ENCODE measurements around the gene MARCHF3. TPM values are rescaled to one million over a fixed set of nuclear protein-coding genes. Genes with fewer than 3 reads are reported as not detected.
A peak's percentile ranks its signal among the peaks of the same experiment; 100 is the strongest.

The MARCHF3 gene
- total RNA-seq, 5 donors from 2014 or later (not counting 1 experiment from before 2014, with no cell fraction given) = 5.6 to 9.9 (median 7.6) TPM

- no peaks in the 10 kb centered on the region for H3K4me1 ChIP-seq (ENCODE audit: control insufficient read depth in 1 of 2, extremely low read depth in 1 of 2, insufficient read depth in 2 of 2, low read length in 2 of 2)
- CTCF ChIA-PET = no interaction called here
- H3K27me3 Mint-ChIP-seq = no peaks in the 10 kb centered on the region
- no peak overlapping the region for H3K4me3 ChIP-seq (ENCODE audit: control insufficient read depth in 1 of 2, extremely low read depth in 1 of 2, low read length in 1 of 2)
- no peaks in the 10 kb centered on the region for H3K36me3 Mint-ChIP-seq
- DNase-seq (no peak), ATAC-seq (replicated peaks in 1 of 4) (no peak)
- H3K27ac Mint-ChIP-seq = no peak overlapping the region
- H3K27ac ChIP-seq (ENCODE audit: low read length) = no peak overlapping the region
- H3K36me3 ChIP-seq (ENCODE audit: control insufficient read depth in 2 of 2, extremely low read depth in 1 of 2, insufficient read depth in 1 of 2, low read length in 1 of 2) = no peaks in the 10 kb centered on the region
- H3K4me1 Mint-ChIP-seq = peaks cover under 1 to 3% (median under 1%) of the 10 kb centered on the region in 3 donors
- no peak overlapping the region for H3K4me3 Mint-ChIP-seq
- no CpG with 5 or more reads among the region's 4 CpGs for WGBS (ENCODE audit: insufficient coverage)
- no peaks in the 10 kb centered on the region for H3K9me3 Mint-ChIP-seq
- H3K9me3 ChIP-seq = no peaks in the 10 kb centered on the region
- H3K27me3 ChIP-seq (replicated peaks in 1 of 2; ENCODE audit: control insufficient read depth in 2 of 2, extremely low read depth in 1 of 2, insufficient read depth in 2 of 2, low read length in 1 of 2) = no peaks in the 10 kb centered on the region
- POLR2A ChIA-PET = no interaction called here
Observed at GRCh38 chr5:126863402-126863801, 167.0 kb downstream of the MARCHF3 start.

DNA sequence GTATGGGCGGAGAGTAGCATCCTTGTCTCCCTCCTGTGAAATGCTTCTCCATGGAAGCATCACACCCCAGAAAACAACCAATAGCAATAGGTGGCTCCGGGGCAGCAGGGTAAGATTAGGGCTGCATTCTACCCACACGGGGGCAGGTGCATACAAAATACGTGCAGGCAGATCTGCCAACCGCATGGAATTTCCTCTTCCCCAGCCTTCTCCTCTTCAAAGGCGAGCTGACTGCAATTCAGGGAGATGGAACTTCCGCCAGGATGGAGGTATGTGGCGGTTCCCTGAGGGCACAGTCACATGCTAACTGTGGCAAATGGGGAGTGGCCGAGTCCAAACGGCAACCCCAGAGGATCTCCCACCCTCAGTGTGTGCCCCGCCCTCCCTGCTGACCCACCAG lies 171.9 kb downstream of the MARCHF3 start:
- H3K27me3 ChIP-seq (replicated peaks in 1 of 2; ENCODE audit: control insufficient read depth in 2 of 2, extremely low read depth in 1 of 2, insufficient read depth in 2 of 2, low read length in 1 of 2) = no peaks in the 10 kb centered on the region
- peaks cover 0 to 4% of the 10 kb centered on the region in 2 donors for H3K36me3 ChIP-seq (ENCODE audit: control insufficient read depth in 2 of 2, extremely low read depth in 1 of 2, insufficient read depth in 1 of 2, low read length in 1 of 2)
- no peak overlapping the region for H3K4me3 ChIP-seq (ENCODE audit: control insufficient read depth in 1 of 2, extremely low read depth in 1 of 2, low read length in 1 of 2)
- DNase-seq (no peak), ATAC-seq (replicated peaks in 1 of 4) (no peak)
- WGBS (ENCODE audit: insufficient coverage) = 100% methylated on average over 4 of the region's 11 CpGs
- CTCF ChIA-PET = no interaction called here
- H3K27me3 Mint-ChIP-seq = no peaks in the 10 kb centered on the region
- no peak overlapping the region for H3K27ac ChIP-seq (ENCODE audit: low read length)
- H3K4me1 ChIP-seq (ENCODE audit: control insufficient read depth in 1 of 2, extremely low read depth in 1 of 2, insufficient read depth in 2 of 2, low read length in 2 of 2) = peaks cover 5 to 13% of the 10 kb centered on the region in 2 experiments
- H3K4me3 Mint-ChIP-seq = no peak overlapping the region
- H3K36me3 Mint-ChIP-seq = peaks cover 6% of the 10 kb centered on the region
- H3K4me1 Mint-ChIP-seq = peaks cover 17 to 18% (median 17%) of the 10 kb centered on the region in 3 donors
- POLR2A ChIA-PET = no interaction called here
- no peak overlapping the region for H3K27ac Mint-ChIP-seq
- H3K9me3 Mint-ChIP-seq = no peaks in the 10 kb centered on the region
- H3K9me3 ChIP-seq = no peaks in the 10 kb centered on the region

GRCh38 chr5:126857472-126858410 lies 172.6 kb downstream of the MARCHF3 start:
- no peak overlapping the region for H3K4me3 Mint-ChIP-seq
- Histone ChIP-seq H3K27ac (ENCODE audit: low read length) (no peak overlapping the region), H3K4me3 (ENCODE audit: control insufficient read depth in 1 of 2, extremely low read depth in 1 of 2, low read length in 1 of 2) (no peak overlapping the region), H3K4me1 (ENCODE audit: control insufficient read depth in 1 of 2, extremely low read depth in 1 of 2, insufficient read depth in 2 of 2, low read length in 2 of 2) (peaks cover 10 to 19% of the 10 kb centered on the region in 2 experiments), H3K36me3 (ENCODE audit: control insufficient read depth in 2 of 2, extremely low read depth in 1 of 2, insufficient read depth in 1 of 2, low read length in 1 of 2) (peaks cover 0 to 4% of the 10 kb centered on the region in 2 donors), H3K9me3 (no peaks in the 10 kb centered on the region), H3K27me3 (replicated peaks in 1 of 2; ENCODE audit: control insufficient read depth in 2 of 2, extremely low read depth in 1 of 2, insufficient read depth in 2 of 2, low read length in 1 of 2) (no peaks in the 10 kb centered on the region)
- ATAC-seq (replicated peaks in 1 of 4) (no peak), DNase-seq (no peak)
- peaks cover 24 to 25% (median 24%) of the 10 kb centered on the region in 3 donors for H3K4me1 Mint-ChIP-seq
- H3K27me3 Mint-ChIP-seq = no peaks in the 10 kb centered on the region
- ChIA-PET POLR2A (no interaction called here), CTCF (interaction anchor here in 1 of 2 donors (0.6 kb wide), 1 partner anchor 464 kb away, joined by 5 read pairs; no protein-coding TSS in a partner anchor)
- peaks cover 6% of the 10 kb centered on the region for H3K36me3 Mint-ChIP-seq
- 96% methylated on average over 8 of the region's 13 CpGs for WGBS (ENCODE audit: insufficient coverage)
- H3K9me3 Mint-ChIP-seq = no peaks in the 10 kb centered on the region
- H3K27ac Mint-ChIP-seq = no peak overlapping the region

DNA sequence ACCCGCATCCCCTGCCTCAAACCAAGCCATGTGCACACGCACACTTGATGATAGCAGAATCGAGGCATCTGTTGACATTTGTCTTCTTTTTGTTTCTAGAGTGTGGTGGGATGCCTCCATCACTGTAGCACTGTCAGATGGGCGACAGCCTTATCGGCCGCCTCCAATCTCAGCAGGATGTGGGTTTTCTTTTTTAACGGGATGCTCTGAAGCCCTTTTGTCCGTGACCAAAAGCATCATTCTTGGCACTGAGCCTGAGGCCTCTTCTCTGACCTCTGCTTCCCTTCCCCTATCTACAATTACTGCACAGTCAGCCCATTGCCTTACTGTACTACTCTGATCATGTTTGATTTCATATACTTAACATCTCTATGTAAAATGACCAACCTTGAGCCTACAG lies 175.1 kb downstream of the MARCHF3 start:
- H3K27me3 ChIP-seq (replicated peaks in 1 of 2; ENCODE audit: control insufficient read depth in 2 of 2, extremely low read depth in 1 of 2, insufficient read depth in 2 of 2, low read length in 1 of 2) = no peaks in the 10 kb centered on the region
- H3K36me3 Mint-ChIP-seq = peaks cover 6% of the 10 kb centered on the region
- POLR2A ChIA-PET = interaction anchor here (0.6 to 0.8 kb wide), 2 partner anchors 77 to 218 kb away, joined by 3 read pairs; partner anchors contain the start of gene C5orf63 (in 1 of the 2)
- CTCF ChIA-PET = no interaction called here
- H3K4me3 ChIP-seq (ENCODE audit: control insufficient read depth in 1 of 2, extremely low read depth in 1 of 2, low read length in 1 of 2) = no peak overlapping the region
- whole genome bisulfite sequencing (ENCODE audit: insufficient coverage) = 27% methylated on average over 6 of the region's 8 CpGs
- H3K27me3 Mint-ChIP-seq = no peaks in the 10 kb centered on the region
- H3K27ac Mint-ChIP-seq = peak overlapping the region; percentile 21 to 68
- peaks cover 46 to 49% (median 48%) of the 10 kb centered on the region in 3 donors for H3K4me1 Mint-ChIP-seq
- peak overlapping the region in 2 of 3 donors; percentile 24 to 53 for H3K4me3 Mint-ChIP-seq
- DNase-seq (peak in 2 of 35 experiments; percentile 13 to 15), ATAC-seq (replicated peaks in 1 of 4) (no peak)
- no peaks in the 10 kb centered on the region for H3K9me3 Mint-ChIP-seq
- H3K4me1 ChIP-seq (ENCODE audit: control insufficient read depth in 1 of 2, extremely low read depth in 1 of 2, insufficient read depth in 2 of 2, low read length in 2 of 2) = peaks cover 28 to 41% of the 10 kb centered on the region in 2 experiments
- H3K36me3 ChIP-seq (ENCODE audit: control insufficient read depth in 2 of 2, extremely low read depth in 1 of 2, insufficient read depth in 1 of 2, low read length in 1 of 2) = peaks cover 0 to 4% of the 10 kb centered on the region in 2 donors
- H3K27ac ChIP-seq (ENCODE audit: low read length) = peak overlapping the region; percentile 17
- H3K9me3 ChIP-seq = no peaks in the 10 kb centered on the region

DNA sequence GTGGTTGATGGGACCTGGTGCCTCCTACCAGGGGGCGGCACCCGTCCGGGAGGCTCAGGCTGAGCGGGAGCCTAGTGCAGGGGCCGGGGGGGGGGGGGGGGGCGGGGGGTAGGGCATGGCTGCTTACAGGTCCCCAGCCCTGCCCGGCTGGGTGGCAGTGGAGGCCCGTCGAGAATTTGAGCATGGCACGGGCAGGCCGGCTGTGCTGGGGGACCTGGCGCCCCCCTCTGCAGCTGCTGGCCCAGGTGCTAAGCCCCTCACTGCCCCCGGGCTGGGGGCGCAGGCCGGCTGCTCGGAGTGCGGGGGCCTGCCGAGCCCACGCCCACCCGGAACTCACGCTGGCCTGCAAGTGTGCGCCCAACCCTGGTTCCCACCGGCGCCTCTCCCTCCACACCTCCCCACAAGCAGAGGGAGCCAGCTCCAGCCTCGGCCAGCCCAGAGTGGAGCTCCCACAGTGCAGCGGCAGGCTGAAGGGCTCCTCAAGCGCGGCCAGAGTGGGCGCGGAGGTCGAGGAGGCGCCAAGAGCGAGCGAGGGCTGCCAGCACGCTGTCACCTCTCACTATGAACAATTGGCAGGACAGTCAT lies 175.7 kb downstream of the MARCHF3 start:
- peaks cover 28 to 41% of the 10 kb centered on the region in 2 experiments for H3K4me1 ChIP-seq (ENCODE audit: control insufficient read depth in 1 of 2, extremely low read depth in 1 of 2, insufficient read depth in 2 of 2, low read length in 2 of 2)
- Mint-ChIP-seq H3K27ac (peak overlapping the region; percentile 21 to 68), H3K4me1 (peaks cover 46 to 49% (median 48%) of the 10 kb centered on the region in 3 donors), H3K27me3 (no peaks in the 10 kb centered on the region), H3K9me3 (no peaks in the 10 kb centered on the region), H3K4me3 (peak overlapping the region in 1 of 3 donors; percentile 53), H3K36me3 (peaks cover 6% of the 10 kb centered on the region)
- CTCF ChIA-PET = interaction anchor here in 1 of 2 donors (0.6 kb wide), 1 partner anchor 21 kb away, joined by 3 read pairs; no protein-coding TSS in a partner anchor
- no peak overlapping the region for H3K4me3 ChIP-seq (ENCODE audit: control insufficient read depth in 1 of 2, extremely low read depth in 1 of 2, low read length in 1 of 2)
- POLR2A ChIA-PET = interaction anchor here (0.6 to 0.8 kb wide), 3 partner anchors 40 to 219 kb away, joined by 3 to 4 read pairs (median 3); partner anchors contain the start of gene C5orf63 (in 1 of the 2)
- peaks cover 0 to 4% of the 10 kb centered on the region in 2 donors for H3K36me3 ChIP-seq (ENCODE audit: control insufficient read depth in 2 of 2, extremely low read depth in 1 of 2, insufficient read depth in 1 of 2, low read length in 1 of 2)
- H3K9me3 ChIP-seq = no peaks in the 10 kb centered on the region
- ATAC-seq (replicated peaks in 1 of 4) (no peak), DNase-seq (no peak)
- H3K27ac ChIP-seq (ENCODE audit: low read length) = no peak overlapping the region
- 98% methylated on average over 16 of the region's 35 CpGs for WGBS (ENCODE audit: insufficient coverage)
- no peaks in the 10 kb centered on the region for H3K27me3 ChIP-seq (replicated peaks in 1 of 2; ENCODE audit: control insufficient read depth in 2 of 2, extremely low read depth in 1 of 2, insufficient read depth in 2 of 2, low read length in 1 of 2)

All from T-cell (primary cell).